Panc1 (cell line): ENCODE measurements around the gene ZFYVE16.

Experiments
- CTCF ChIP-seq: fragments of 450-650 bp; IDR thresholded peaks from 2 replicates; pipeline ENCODE4 v1.5.1; 2017; ENCODE audit warnings: mild to moderate bottlenecking
- POLR2AphosphoS5 ChIP-seq: IDR thresholded peaks from 2 replicates; pipeline ENCODE4 v1.6.1; 2012; ENCODE audit warnings: mild to moderate bottlenecking, low read depth, low read length, moderate library complexity
- TCF7L2 ChIP-seq: IDR thresholded peaks from 2 replicates; pipeline ENCODE4 v1.6.1; 2011; ENCODE audit warnings: mild to moderate bottlenecking, low read depth, low read length, inconsistent platforms
- TF ChIP-seq, protein P1 (sequence below), 2 experiments: IDR thresholded peaks; 2 replicates each; pipeline ENCODE4 v1.6.1; 2011 to 2012; ENCODE audit warnings: low read depth in 2 of 2, control low read depth in 1 of 2, low read length in 1 of 2, mild to moderate bottlenecking in 1 of 2, moderate library complexity in 1 of 2; ENCODE audit not compliant: insufficient read depth in 1 of 2

- TF ChIP-seq CTCF (no peak), POLR2AphosphoS5 (no peak), TCF7L2 (no peak)
- TF ChIP-seq, protein P1, sequence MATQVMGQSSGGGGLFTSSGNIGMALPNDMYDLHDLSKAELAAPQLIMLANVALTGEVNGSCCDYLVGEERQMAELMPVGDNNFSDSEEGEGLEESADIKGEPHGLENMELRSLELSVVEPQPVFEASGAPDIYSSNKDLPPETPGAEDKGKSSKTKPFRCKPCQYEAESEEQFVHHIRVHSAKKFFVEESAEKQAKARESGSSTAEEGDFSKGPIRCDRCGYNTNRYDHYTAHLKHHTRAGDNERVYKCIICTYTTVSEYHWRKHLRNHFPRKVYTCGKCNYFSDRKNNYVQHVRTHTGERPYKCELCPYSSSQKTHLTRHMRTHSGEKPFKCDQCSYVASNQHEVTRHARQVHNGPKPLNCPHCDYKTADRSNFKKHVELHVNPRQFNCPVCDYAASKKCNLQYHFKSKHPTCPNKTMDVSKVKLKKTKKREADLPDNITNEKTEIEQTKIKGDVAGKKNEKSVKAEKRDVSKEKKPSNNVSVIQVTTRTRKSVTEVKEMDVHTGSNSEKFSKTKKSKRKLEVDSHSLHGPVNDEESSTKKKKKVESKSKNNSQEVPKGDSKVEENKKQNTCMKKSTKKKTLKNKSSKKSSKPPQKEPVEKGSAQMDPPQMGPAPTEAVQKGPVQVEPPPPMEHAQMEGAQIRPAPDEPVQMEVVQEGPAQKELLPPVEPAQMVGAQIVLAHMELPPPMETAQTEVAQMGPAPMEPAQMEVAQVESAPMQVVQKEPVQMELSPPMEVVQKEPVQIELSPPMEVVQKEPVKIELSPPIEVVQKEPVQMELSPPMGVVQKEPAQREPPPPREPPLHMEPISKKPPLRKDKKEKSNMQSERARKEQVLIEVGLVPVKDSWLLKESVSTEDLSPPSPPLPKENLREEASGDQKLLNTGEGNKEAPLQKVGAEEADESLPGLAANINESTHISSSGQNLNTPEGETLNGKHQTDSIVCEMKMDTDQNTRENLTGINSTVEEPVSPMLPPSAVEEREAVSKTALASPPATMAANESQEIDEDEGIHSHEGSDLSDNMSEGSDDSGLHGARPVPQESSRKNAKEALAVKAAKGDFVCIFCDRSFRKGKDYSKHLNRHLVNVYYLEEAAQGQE (IDR thresholded peaks at IDR 0.05; ENCODE audit: insufficient read depth in 1 of 2, low read depth in 2 of 2, low read length in 1 of 2), result no peak
Observed at GRCh38 chr5:80503641-80504040, 95.8 kb downstream of the ZFYVE16 start.
